GM23338 (cell line): ENCODE results near the gene PSMD6.

ENCODE experiments used
- CTCF ChIP-seq, 2 experiments: fragments of 200-600 bp in 1 of 2; sonication (generic) in 1 of 2; conservative IDR thresholded peaks; 2 replicates each; pipeline versions ENCODE4 v1.5.1 to v1.6.1; 2016 to 2017; ENCODE audit warnings: antibody characterized with exemption in 2 of 2, low read depth in 2 of 2, mild to moderate bottlenecking in 2 of 2, moderate library complexity in 1 of 2
- EZH2 ChIP-seq: fragments of 200-600 bp; sonication (generic); IDR thresholded peaks from one replicate; pipeline ENCODE4 v1.8.0; 2017; ENCODE audit warnings: antibody characterized with exemption, mild to moderate bottlenecking, low read depth; ENCODE audit not compliant: unreplicated experiment
- EZH2phosphoT487 ChIP-seq: fragments of 200-600 bp; sonication (generic); IDR thresholded peaks from one replicate; pipeline ENCODE4 v1.8.1; 2018; ENCODE audit warnings: antibody characterized with exemption; ENCODE audit not compliant: unreplicated experiment
- JUNB ChIP-seq: IDR thresholded peaks from one replicate; pipeline ENCODE4 v1.6.1; 2016; ENCODE audit warnings: antibody characterized with exemption; ENCODE audit not compliant: unreplicated experiment
- POLR2AphosphoS5 ChIP-seq: IDR thresholded peaks from 2 replicates; pipeline ENCODE4 v1.6.1; 2016; ENCODE audit warnings: antibody characterized with exemption, low read depth
- TF ChIP-seq, protein P1 (sequence below): IDR thresholded peaks from one replicate; pipeline ENCODE4 v1.6.1; 2018; ENCODE audit warnings: antibody characterized with exemption; ENCODE audit not compliant: unreplicated experiment

DNA sequence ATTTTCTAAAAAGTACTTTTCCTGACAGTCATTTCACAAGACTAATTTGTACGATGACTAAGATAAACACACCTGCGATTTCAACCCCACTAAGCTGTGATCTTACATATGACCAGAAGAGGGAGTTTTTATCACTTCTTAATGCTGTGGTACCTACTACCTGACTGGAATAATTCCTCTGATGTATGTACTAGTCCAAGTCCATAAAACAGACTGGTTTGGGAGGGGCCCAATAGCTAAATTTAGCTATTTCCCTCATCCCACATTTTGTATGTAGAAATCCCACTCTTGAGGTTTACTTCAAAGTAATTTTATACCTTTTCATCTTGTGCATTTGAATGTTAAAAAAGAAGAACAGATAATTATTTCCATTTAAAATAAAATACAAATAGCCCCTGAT lies 61.4 kb downstream of the PSMD6 start:
- TF ChIP-seq CTCF (conservative IDR thresholded peaks at IDR 0.05; ENCODE audit: low read depth in 2 of 2) = peak; percentile 58 to 68
- TF ChIP-seq POLR2AphosphoS5 = no peak
- TF ChIP-seq, protein P1, sequence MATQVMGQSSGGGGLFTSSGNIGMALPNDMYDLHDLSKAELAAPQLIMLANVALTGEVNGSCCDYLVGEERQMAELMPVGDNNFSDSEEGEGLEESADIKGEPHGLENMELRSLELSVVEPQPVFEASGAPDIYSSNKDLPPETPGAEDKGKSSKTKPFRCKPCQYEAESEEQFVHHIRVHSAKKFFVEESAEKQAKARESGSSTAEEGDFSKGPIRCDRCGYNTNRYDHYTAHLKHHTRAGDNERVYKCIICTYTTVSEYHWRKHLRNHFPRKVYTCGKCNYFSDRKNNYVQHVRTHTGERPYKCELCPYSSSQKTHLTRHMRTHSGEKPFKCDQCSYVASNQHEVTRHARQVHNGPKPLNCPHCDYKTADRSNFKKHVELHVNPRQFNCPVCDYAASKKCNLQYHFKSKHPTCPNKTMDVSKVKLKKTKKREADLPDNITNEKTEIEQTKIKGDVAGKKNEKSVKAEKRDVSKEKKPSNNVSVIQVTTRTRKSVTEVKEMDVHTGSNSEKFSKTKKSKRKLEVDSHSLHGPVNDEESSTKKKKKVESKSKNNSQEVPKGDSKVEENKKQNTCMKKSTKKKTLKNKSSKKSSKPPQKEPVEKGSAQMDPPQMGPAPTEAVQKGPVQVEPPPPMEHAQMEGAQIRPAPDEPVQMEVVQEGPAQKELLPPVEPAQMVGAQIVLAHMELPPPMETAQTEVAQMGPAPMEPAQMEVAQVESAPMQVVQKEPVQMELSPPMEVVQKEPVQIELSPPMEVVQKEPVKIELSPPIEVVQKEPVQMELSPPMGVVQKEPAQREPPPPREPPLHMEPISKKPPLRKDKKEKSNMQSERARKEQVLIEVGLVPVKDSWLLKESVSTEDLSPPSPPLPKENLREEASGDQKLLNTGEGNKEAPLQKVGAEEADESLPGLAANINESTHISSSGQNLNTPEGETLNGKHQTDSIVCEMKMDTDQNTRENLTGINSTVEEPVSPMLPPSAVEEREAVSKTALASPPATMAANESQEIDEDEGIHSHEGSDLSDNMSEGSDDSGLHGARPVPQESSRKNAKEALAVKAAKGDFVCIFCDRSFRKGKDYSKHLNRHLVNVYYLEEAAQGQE = no peak
- TF ChIP-seq EZH2 = no peak
- TF ChIP-seq JUNB = no peak
- no peak for TF ChIP-seq EZH2phosphoT487
